GM19324 (cell line): ENCODE data around the gene PCBP1.
"Not testable (repeated sequence)": the region's sequence is repeated elsewhere in the genome, so short reads cannot be mapped to it uniquely, and the experiment has no call there.

Experiments
- ATAC-seq: cut with Tn5 transposase; IDR thresholded peaks from one replicate; pipeline ENCODE4 v1.9.1; 2021; ENCODE audit warnings: mild to moderate bottlenecking, moderate library complexity; ENCODE audit not compliant: unreplicated experiment, low FRiP score

The PCBP1 gene

GRCh38 chr2:70123051-70123828, 36.0 kb downstream of the PCBP1 start:
- no peak for ATAC-seq

DNA sequence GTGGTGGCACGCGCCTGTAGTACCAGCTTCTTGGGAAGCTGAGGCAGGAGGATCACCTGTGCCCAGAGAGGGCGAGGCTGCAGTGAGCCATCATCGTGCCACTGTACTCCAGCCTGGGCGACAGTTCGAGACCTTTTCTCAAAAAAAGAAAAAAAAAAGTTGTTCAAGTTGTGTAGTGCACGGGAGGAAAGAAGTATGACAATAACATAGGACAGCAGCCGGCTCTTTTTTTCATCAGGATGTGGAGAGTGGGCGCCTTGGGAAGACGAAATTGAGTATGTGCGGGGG, 36.5 kb downstream of the PCBP1 start:
- no peak for ATAC-seq

DNA sequence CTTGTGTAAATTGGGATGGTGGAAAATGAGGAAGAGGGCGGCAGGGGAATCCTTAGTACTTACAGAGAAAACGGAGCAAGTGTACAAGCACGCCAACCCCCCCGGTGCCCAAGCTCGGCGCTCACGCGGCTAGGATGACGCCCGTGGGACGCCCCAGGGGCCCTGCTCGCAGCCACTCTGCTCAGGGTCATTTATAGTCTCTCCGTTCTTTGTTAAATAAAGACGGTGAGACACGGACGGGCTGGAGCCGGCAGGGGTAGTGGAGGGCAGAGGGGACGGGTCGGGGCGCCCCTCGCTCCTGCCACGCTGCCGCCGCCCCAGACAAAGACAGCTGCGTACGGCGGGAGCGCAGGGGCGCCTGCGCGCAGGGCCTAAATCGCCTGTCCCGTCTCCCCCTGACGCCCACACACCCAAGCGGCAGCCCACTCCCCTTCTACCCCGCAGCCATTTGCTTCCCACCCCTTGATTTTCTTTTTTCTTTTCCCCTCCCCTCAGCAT, 37.8 kb downstream of the PCBP1 start:
- ATAC-seq: no peak

DNA sequence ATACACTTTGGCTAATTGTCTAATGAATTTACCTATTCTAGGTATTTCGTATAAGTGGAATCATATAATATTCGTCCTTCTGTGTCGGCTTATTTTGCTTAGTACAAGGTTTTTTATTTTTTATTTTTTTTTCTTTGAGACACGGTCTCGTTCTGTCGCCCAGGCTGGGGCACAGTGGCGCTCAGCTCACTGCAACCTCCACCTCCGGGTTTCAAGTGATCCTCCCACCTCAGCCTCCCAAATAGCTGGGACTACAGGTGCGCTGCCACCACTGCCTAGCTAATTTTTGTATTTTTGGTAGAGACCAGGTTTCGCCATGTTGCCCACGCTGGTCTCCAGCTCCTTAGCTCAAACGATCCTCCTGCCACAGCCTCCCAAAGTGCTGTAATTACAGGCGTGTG, 38.2 kb downstream of the PCBP1 start:
- no peak for ATAC-seq

- no peak for ATAC-seq
Measured at GRCh38 chr2:70126413-70126812, 39.1 kb downstream of the PCBP1 start.

- no peak for ATAC-seq
Measured at GRCh38 chr2:70128005-70128404, 40.7 kb downstream of the PCBP1 start.

- not testable (repeated sequence) for ATAC-seq
Measured at GRCh38 chr2:70131344-70132143, 44.3 kb downstream of the PCBP1 start.

DNA sequence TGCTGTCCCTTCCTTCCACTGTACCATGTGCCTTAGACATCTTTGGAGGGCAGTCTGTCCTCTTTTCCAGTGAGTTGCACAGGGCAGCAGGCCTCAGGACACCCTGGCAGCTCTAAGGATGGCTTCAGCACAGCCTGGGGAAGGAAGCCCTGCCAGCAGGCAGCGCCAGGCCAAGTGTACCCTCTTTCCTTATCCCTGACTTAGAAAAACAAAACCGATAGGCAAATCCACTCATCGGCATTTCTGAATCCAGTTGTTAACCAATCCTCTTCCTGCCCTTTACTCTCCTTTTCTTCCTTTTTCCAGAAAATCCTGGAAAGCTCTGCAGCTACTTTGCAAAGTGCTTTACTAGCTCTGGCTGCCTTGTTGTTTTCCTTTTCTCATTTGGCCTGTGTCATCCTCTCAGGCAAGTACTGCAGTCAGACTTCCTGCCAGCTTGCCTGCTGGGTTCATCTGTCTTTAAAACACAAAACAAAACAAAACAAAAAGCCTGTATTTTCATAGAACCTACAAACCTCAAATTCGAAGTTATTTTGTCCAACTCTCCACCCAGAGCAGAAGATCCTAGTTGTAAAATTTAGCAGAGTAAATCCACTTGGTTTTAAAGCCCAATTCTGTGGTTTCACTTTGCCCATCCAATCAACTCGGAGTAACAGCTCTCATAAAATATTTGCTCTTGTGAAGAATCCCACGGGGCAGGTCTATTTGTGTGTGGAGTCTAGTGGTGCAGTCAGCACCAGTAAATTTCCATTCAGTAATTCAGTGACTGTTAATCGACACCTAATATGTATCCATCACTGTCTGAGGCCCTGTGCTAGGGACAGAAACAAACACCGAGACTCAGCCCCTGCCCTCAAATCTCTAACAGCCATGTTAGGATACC, 45.2 kb downstream of the PCBP1 start:
- ATAC-seq: peak; percentile 39

- no peak for ATAC-seq
Measured at GRCh38 chr2:70133127-70133452, 45.8 kb downstream of the PCBP1 start.

DNA sequence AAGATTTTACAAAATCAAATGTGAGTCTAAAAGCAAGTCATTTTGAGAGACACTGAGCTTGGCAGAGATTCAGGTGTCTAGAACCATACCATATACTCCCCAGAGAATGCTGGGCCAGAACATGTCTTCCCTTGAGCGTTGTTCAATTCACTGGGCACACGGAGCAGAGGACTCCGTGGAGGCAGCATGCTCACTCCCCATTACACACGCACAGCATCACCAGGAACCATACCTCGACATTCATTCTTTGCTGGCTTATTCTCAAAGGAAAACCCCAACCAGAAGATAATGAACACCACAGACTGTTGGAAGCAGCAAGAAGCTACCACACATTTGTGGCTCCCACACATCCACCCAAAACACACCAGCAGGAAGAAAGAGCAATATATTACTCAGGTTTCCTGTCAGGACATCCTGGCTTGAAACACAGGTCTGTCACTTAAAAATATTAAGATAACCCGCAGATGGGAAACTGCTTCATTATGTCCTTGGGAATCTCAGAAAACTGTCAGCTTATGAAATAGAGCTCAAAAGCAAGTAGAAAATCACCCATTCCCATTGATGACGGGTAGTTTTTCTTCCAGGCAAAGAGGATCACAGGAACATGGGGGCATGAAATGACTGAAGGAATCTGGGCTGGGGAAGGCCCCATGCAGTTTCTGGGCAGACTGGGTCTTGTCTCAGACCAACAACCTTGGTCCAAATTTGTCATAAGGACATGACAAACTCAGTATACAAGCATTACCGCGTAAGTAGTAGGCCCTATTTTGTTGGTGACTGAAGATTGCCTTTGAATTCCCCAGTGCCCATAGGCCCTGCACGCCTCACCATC, 46.4 kb downstream of the PCBP1 start:
- no peak for ATAC-seq

DNA sequence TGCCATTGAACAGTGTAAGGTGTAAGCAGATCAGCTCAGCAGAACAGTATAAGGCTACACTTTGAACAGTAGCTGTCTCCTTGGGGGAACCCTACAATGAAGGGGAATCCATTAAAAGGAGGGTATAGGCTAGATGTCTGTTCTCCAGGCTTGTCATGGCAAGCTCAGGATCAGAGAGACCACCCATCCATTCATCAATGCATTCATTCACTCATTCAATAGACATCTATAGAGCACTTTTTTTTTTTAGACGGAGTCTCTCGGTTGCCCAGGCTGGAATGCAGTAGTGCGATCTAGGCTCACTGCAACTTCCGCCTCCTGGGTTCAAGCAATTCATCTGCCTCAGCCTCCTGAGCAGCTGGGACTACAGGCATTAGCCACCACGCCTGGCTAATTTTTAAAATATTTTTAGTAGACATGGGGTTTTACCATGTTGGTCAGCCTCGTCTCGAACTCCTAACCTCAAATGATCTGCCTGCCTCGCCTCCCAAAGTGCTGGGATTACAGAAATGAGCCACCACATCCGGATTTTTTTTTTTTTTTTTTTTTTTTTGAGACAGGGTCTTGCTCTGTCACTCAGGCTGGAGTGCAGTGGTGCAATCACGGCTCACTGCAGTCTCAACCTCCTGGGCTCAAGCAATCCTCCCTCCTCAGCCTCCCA, 47.2 kb downstream of the PCBP1 start:
- not testable (repeated sequence) for ATAC-seq
